GM19395 (cell line): ENCODE measurements around the gene ASPDH.

ENCODE experiments used
- ATAC-seq: cut with Tn5 transposase; IDR thresholded peaks from one replicate; pipeline ENCODE4 v1.9.1; 2021; ENCODE audit warnings: mild to moderate bottlenecking, moderate library complexity; ENCODE audit not compliant: unreplicated experiment

Gene ASPDH

DNA sequence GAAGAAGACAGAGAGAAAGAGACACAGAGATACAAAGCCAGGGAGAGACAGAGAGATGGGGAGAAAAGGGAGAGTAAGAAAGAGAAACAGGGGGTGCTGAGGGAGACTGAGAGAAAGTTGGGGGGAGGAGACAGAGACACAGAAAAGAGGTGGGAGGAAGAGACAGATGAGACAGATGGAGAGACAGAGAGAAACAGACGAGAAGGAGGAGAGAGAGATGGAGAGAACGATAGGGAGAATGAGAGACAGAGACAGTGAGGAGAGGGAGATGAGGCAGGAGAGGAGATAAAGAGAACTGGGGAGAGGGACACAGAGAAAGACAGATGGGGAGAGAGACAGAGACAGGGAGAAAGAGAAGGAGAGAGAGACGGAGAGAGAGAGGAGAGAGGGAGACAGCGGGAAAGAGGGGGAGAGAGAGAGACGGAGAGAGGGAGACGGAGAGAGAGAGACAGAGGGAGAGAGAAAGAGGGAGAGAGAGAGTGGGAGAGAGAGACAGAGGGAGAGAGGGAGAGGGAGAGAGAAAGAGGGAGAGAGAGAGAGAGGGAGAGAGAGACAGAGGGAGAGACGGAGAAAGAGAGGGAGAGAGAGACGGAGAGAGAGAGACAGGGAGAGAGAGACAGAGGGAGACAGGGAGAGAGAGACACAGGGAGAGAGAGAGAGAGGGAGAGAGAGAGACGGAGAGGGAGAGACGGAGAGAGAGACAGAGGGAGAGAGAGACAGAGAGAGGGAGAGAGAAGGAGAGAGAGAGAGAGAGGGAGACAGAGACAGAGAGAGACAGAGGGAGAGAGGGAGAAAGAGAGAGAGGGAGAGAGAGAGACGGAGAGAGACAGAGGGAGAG lies 15.3 kb downstream of the ASPDH start:
- no peak for ATAC-seq

- no peak for ATAC-seq
Measured at GRCh38 chr19:50497022-50497405, 16.7 kb downstream of the ASPDH start.

DNA sequence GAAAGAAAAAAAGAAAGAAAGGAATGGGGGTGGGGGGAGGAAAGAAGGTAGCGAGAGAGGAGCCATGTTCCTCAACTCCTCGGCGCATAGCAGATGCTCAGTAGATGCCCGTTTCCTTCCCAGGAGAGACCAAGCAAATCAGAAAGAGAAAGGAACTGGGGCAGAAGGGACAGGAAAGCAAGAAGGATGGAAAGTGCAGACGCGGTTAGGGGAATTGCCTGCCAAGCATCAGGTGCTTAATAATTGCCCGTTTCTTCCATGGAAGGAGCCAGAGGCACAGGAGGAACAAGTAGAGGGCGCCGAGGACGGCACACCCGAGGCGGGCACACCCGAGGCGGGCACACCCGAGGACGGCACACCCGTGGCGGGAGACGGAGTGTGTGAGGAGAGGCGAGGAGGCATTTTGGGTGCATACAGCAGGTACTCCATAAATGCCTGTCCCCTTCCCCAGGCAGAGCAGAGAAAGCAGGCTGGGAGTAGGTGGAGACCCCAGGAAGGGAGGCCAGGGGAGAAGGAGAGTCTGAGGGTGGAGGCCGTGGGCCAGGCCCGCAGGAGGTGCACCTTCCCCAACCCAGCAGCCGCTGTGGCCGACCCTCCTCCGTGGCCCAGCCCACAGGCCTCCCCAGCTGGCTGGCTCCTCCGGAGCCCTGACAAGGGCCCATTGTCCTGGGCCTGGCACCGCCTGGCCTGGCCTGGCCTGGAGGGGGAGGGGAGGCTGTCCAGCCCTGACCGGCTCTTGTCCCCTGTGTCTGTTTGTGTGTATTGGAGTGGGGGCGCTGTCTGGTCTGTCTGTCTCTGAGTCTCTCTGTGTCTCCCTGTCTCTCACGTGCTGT lies 17.3 kb downstream of the ASPDH start:
- no peak for ATAC-seq

DNA sequence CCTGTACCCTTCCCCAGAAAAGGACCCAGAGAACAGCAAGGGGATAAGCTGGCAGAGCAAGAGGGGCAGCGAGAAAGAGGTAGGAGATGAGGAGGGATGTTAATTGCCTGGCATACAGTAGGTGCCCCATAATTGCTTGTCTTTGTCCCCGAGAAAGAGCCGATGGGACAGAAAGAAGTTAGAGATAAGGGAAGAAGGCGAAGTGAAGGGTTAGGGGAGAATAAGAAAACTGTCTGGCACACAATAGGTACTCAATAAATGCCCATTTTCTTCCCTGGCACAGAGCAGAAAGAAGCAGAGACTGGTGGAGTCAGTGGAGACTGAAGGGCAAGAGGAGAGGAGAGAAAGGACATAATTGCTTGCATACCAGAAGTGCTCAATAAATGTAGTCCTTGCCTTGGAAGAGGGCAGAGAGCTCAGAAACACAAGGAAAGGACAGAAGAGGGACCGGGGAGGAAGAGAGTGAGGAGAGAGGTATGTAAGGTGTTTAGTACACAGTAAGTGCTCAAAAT lies 18.6 kb downstream of the ASPDH start:
- no peak for ATAC-seq

DNA sequence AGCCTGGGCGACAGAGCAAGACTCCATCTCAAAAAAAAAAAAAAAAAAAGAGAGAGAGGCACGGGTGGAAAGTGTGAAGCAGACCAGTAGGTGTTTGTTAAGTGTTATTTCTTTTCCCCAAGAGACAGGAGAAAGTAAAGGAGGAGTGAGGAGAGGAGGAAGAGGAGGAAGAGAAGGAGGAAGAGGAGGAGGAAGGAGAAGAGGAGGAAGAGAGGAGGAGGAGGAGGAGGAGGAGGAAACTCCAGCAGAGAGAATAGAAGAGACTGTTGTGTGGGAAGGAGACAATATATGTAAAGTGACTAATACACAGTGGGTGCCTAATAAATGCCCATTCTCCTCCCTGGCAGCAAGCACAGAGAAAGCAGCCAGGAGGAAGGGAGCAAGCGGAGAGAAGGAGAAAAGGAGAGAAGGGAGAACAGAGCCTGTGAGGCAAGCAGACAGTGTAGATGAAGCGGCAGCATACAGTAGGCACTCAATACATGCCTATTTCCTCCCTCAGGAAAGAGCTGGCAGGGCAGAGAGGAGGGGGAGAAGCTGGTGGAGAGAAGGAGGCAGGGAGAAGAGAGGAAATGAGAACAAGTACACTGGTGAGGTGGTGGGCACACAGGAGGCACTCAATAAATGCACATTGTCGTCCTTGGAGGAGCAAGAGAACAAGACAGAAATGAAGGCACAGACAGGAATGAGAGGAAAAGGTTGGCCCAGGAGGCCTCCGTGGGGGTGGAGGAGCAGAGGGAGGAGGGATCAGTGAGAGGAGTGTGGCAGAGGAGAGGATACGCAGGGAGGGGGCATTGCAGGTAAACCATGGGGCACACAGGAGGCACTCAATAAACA lies 19.3 kb downstream of the ASPDH start:
- ATAC-seq, result no peak

GRCh38 chr19:50493171-50493570 lies 20.5 kb downstream of the ASPDH start:
- no peak for ATAC-seq

GRCh38 chr19:50492303-50493052 lies 21.2 kb downstream of the ASPDH start:
- no peak for ATAC-seq

- ATAC-seq, result no peak
Measured at GRCh38 chr19:50490991-50491472, 22.7 kb downstream of the ASPDH start.

- no peak for ATAC-seq
Measured at GRCh38 chr19:50490411-50490811, 23.3 kb downstream of the ASPDH start.

GRCh38 chr19:50489461-50490011 lies 24.2 kb downstream of the ASPDH start:
- no peak for ATAC-seq

GRCh38 chr19:50488389-50489194 lies 25.1 kb downstream of the ASPDH start:
- ATAC-seq, result no peak

DNA sequence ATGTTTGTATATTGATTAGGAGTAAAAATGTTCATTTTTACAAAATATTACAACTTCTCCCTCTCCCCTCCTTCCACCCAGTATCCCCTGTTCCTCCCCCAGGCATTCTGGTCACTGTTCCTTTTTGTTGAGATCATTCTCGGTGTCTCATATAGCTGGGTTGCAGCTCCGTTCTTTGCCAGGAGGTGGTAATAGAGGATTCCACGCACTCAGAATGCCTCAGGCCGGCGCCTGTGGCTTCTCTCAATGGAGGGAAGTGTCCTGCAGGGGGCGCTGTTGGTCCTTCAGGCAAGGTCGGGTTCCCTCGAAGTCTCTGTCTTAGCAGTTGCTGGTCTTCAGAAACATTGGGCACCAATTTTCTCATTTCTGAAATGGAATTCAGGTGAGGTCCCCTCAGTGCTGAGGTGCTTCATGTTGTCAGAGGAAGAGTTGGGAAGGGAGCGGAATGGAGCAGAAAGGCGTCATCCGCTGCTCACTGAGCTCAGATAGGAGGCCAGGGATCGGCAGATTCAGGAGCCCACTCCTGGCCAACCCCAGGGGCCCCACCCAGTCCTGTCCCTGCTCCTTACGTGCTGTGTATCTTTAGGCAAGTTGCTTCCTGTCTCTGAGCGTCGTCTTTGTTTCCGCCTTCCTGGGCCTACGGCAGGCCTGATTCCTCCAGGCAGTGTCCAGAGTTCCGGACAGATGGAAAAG lies 26.7 kb downstream of the ASPDH start:
- ATAC-seq, result no peak

DNA sequence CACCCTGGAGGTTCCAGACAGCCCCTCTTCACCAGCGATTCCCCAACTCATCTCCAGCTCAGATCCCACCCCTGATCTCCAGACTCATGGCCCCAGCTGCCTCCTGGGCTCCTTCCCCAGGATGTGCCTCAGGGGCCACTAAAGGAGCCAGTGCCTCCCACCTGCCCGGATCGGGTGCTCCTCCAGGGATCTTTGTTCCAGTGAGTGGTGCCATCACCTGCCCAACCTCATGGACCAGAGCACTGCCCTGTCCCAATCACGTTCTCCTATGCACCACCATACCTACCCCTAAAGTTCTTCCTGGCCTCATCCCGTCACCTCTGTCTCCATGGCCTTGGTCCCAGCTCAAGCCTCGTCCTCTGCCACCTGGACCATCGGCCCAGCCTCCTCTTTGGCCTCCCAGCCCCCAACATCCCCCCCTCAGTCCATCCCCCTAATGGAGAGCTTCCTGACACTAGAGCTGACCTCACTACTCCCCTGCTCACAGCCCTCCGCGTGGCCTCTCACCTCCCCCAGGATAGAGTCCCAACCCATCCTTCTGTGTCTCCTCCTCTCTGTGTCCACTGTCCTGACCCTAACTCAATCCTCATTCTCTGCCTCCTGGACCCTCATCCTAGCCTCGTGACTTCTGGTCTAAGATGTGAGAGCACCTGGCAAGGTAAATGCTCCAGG lies 28.3 kb downstream of the ASPDH start:
- ATAC-seq, result no peak

DNA sequence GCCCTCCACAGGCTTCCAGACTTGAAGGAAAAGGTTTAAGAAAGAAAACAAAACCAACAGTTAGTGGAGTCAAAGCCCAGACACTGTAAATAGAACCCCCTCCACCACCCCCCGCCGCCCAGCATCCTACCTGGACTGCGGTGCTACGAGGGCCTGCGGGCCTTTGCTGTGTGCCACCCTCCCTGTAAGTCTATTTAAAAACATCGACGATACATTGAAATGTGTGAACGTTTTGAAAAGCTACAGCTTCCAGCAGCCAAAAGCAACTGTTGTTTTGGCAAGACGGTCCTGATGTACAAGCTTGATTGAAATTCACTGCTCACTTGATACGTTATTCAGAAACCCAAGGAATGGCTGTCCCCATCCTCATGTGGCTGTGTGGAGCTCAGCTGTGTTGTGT lies 30.8 kb downstream of the ASPDH start:
- ATAC-seq, result no peak

DNA sequence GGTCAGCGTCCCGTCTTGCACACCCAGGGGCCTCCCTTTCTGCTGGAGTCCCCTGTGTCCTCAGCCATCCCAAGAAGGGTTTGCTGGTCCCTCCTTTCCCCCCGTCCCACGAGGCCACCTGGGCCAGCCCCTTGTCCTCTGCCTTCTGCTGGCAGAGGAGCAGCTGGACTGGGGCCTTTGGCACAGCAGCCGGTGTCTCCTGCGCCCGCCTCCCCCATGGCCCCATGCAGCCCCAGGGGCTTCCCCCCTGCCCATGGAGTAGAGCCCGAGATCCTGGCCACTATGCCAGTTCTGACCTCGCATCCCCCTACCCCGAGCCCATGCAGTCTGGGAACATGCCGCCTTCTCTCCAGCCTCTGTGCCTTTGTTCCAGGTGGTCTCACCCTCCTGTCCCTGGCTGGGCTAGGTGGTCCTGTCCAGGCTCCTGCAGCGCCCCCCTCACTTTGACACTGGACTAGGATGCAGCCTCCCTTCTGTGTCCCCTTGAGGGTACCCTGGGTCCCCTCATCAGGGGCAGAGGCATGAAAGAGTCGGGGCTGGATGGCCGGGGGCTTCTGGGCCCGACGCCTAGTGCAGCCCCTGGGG lies 31.4 kb downstream of the ASPDH start:
- no peak for ATAC-seq

DNA sequence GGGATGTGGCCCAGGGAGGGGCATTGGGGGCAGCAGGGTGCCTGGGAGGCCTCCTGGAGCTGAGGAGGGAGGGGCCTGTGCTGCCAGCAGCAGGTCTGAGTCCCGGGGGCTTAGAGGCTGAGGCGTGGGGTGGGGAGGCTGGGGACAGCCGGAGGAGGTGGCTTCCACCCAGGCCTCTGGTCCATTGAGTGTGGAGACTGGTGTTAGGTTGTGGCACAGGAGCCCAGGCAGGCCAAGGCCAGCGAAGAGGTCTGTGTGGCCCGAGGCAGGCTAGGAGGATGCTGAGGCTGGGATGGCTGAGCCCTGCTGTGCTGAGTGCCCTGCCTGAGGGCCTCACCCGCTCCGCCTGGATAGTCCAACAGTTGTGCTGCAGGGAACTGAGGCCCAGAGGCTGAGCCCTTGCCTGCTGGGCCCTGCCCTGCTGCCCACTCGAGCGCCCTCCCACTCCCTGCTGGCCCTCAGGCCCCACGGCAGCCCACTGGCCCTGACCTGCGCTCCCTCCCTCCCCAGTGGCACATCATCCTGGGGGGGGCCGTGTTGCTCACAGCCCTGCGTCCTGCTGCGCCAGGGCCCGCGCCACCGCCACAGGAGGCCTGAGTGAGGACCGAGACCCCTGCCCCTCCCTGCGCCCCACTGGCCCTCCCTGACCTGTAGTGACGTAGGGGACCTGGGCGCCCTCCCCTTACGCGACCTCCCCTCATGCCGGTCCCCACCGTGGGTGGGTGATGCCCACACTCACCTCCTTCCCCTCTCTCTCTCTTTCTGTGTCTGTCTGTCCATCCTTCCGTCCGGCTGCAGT lies 32.2 kb downstream of the ASPDH start:
- no peak for ATAC-seq
